GM12892 (cell line): Measurements from ENCODE around the gene THAP2.

Source experiments
- POLR2A ChIP-seq: IDR thresholded peaks from 2 replicates; pipeline ENCODE4 v1.6.1; 2011; ENCODE audit warnings: low read depth, low read length, control low read depth
- POLR2AphosphoS5 ChIP-seq: IDR thresholded peaks from 2 replicates; pipeline ENCODE4 v1.6.1; 2011; ENCODE audit warnings: low read depth, low read length, control low read depth
- TAF1 ChIP-seq: IDR thresholded peaks from 2 replicates; pipeline ENCODE4 v1.6.1; 2011; ENCODE audit warnings: low read depth, mild to moderate bottlenecking, control low read depth, low read length, borderline replicate concordance

DNA sequence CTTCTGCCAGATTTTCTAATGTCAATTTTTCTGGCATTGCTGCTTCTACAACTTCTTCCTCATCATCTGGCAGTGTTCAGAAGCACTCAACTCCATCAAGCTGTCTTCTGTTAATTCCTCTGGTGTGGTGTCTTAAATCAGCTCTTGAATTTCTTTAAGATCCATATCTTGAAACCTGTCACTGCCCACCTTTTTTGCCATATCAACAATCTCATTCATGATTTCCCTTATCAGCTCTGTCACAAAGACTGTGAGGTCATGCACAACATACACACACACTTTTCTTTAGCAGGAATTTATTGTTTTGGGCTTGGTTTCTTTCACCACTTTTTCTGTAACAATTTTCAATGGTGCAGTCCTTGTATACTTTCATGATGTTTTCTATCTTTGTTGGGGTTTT is 7.2 kb downstream of the THAP2 start:
- no peak for TF ChIP-seq POLR2A
- TF ChIP-seq POLR2AphosphoS5 = no peak
- TF ChIP-seq TAF1 = no peak
